Measurements from ENCODE around the gene SYT12.

DNA sequence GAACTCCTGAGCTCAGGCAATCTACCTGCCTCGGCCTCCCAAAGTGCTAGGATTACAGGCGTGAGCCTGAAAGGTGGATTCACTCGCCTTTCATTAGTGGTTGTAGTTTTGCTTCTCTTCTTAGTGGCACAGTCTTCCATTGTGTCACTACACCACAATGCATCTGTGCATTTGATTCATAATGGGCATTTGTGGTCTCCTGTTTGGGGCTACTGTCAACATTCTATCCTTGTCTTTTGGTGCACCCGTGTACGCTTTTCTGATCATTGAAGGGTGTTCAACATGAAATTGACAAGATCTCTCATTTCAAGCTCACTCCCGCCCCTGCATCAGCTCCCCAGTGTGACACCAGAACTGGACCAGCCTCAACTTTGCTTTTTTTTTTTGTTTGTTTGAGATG, 2.0 kb upstream of the SYT12 start:
- TF ChIP-seq, protein P1, sequence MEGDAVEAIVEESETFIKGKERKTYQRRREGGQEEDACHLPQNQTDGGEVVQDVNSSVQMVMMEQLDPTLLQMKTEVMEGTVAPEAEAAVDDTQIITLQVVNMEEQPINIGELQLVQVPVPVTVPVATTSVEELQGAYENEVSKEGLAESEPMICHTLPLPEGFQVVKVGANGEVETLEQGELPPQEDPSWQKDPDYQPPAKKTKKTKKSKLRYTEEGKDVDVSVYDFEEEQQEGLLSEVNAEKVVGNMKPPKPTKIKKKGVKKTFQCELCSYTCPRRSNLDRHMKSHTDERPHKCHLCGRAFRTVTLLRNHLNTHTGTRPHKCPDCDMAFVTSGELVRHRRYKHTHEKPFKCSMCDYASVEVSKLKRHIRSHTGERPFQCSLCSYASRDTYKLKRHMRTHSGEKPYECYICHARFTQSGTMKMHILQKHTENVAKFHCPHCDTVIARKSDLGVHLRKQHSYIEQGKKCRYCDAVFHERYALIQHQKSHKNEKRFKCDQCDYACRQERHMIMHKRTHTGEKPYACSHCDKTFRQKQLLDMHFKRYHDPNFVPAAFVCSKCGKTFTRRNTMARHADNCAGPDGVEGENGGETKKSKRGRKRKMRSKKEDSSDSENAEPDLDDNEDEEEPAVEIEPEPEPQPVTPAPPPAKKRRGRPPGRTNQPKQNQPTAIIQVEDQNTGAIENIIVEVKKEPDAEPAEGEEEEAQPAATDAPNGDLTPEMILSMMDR (IDR thresholded peaks at IDR 0.05; ENCODE audit: insufficient read depth, low read length, poor library complexity, severe bottlenecking): no peak
- TF ChIP-seq EZH2phosphoT487 (conservative IDR thresholded peaks at IDR 0.05; ENCODE audit: low read length): no peak

Data from SU-DHL-6 (cell line).